Measurements from ENCODE around the gene TNIK.

DNA sequence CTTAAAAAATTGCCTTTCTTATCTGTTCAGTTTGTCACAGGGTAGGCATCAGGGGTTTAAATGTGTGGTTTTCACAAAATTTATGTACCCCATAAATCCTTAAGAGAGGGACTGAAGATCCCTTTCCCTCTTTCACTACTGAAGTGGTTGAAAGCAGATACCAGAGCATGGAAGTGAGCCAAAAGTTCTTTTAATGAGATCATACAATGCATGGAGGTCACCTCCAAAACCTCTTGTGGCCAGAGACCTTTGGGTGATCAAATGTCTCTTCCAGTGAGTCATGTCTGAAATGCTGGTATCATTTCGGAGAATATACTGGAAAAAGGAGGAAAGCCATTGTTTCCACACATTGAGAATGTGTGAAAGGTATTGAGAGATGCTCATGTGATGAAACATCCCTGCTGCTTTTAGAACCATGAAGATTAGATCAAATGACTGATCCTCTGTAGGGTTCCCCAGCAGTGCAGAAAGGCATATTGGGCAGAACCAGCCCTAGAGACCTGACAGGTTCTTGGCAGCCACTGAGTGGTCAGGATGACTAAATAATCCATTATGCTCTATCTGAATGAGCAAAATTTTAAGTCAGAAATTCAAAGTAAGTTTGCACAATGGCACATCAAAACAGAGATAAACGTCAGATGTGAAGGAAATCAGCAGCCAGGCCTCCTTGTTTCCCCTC, 267.9 kb downstream of the TNIK start:
- TF ChIP-seq POLR2AphosphoS5 (IDR thresholded peaks at IDR 0.05): no peak
- TF ChIP-seq, protein P1, sequence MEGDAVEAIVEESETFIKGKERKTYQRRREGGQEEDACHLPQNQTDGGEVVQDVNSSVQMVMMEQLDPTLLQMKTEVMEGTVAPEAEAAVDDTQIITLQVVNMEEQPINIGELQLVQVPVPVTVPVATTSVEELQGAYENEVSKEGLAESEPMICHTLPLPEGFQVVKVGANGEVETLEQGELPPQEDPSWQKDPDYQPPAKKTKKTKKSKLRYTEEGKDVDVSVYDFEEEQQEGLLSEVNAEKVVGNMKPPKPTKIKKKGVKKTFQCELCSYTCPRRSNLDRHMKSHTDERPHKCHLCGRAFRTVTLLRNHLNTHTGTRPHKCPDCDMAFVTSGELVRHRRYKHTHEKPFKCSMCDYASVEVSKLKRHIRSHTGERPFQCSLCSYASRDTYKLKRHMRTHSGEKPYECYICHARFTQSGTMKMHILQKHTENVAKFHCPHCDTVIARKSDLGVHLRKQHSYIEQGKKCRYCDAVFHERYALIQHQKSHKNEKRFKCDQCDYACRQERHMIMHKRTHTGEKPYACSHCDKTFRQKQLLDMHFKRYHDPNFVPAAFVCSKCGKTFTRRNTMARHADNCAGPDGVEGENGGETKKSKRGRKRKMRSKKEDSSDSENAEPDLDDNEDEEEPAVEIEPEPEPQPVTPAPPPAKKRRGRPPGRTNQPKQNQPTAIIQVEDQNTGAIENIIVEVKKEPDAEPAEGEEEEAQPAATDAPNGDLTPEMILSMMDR (IDR thresholded peaks at IDR 0.05): no peak

Data from prostate gland (tissue), 2 donors.